Pancreas (tissue), 10 donors: Measurements from ENCODE around the gene PRRC2A. TPM values are rescaled to one million over a fixed set of nuclear protein-coding genes. Genes with fewer than 3 reads are reported as not detected.
A peak's percentile ranks its signal among the peaks of the same experiment; 100 is the strongest.

Experiments used
- ATAC-seq, 4 donors: fragments of 200-7000 bp; cut with Tn5 transposase; one replicate each; pipeline versions ENCODE4 v1.8.0 to v1.9.1; 2020; ENCODE audit warnings: mild to moderate bottlenecking in 4 of 4, moderate library complexity in 4 of 4
- DNase-seq, 6 donors: peaks; one replicate each; pipeline ENCODE4 v3.0.0-alpha.2; 2020
- FAIRE-seq: peaks from 2 replicates; lab custom pipeline; 2012; peaks lifted over from hg19 to GRCh38; lab: Jason Lieb, UNC
- H3K27ac ChIP-seq, 4 donors: fragments of 200-600 bp; sonication (generic); 1 replicate in 3 of 4; 2 replicates in 1 of 4; pipeline versions ENCODE4 v1.5.0 to v1.8.0; 2020
- H3K27me3 ChIP-seq, 4 donors: fragments of 200-600 bp; one replicate each; pipeline ENCODE4 v1.8.0; 2021
- H3K36me3 ChIP-seq, 3 donors: fragments of 200-600 bp; sonication (generic) in 1 of 3; one replicate each; pipeline versions ENCODE4 v1.5.0 to v1.8.0; 2020 to 2021
- H3K4me1 ChIP-seq, 3 donors: fragments of 200-600 bp; one replicate each; pipeline ENCODE4 v1.8.0; 2021
- H3K4me3 ChIP-seq, 4 donors: fragments of 200-600 bp; sonication (generic) in 2 of 4; one replicate each; pipeline versions ENCODE4 v1.5.0 to v1.8.0; 2020 to 2021
- H3K9me3 ChIP-seq, 4 donors: fragments of 200-600 bp; one replicate each; pipeline ENCODE4 v1.8.0; 2021
- WGBS, 2 donors: extraction: QIAGEN DNeasy Blood & Tissue Kit; methylation state at CpG; one replicate each; pipeline ENCODE4 v1.1.7; 2013; 5-methylcytosine and 5-hydroxymethylcytosine counted together
- intact Hi-C, 3 donors: fragments of 100-400 bp; cut with DNase I; formaldehyde crosslinking; loops; one replicate each; pipeline versions ENCODE4 v1.11.1 to v1.14.2; 2022
- polyA plus RNA-seq, 2 donors: library from polyadenylated mRNA; stranded (reverse); fragments of 200-250 nt; gene quantifications; one replicate each; pipeline ENCODE4 v1.2.3, GENCODE V29; 2013
- total RNA-seq, 6 donors: library from RNA; stranded (reverse); fragmentation: NEBNext Ultra II Directional in 4 of 6; extraction: Animal tissue kit (Norgen Biotek cat#: 25700) in 4 of 6; gene quantifications; one replicate each; pipeline versions ENCODE4 v1.2.1 to v1.2.4, GENCODE V29; 2021 to 2023
- TF ChIP-seq, protein P1 (sequence below), 4 donors: fragments of 200-600 bp; sonication (generic) in 3 of 4; IDR thresholded peaks; one replicate each; pipeline versions ENCODE4 v1.5.0 to v1.8.0; 2021; ENCODE audit warnings: antibody characterized with exemption in 4 of 4
- donor health status: healthy with polysubstance abuse.
- donor health status: DM: no; HTN: no; CAD: no; lungs with moderate emphysema.
- donor health status: DM: no; HTN: no; CAD: no.
- donor health status: control.
- donor health status: control.
- donor health status: Bipolar disorder and iron deficiency.
- donor health status: DM: yes; HTN: yes; CAD: no.
- donor health status: DM: no; HTN: no; CAD: no.
- donor health status: DM: no; HTN: no; CAD: no.
- donor health status: DM: yes; HTN: yes; CAD: no.

PRRC2A gene
- total and polyA plus RNA-seq, 8 donors: 45.3 to 144 (median 76.6) TPM

DNA sequence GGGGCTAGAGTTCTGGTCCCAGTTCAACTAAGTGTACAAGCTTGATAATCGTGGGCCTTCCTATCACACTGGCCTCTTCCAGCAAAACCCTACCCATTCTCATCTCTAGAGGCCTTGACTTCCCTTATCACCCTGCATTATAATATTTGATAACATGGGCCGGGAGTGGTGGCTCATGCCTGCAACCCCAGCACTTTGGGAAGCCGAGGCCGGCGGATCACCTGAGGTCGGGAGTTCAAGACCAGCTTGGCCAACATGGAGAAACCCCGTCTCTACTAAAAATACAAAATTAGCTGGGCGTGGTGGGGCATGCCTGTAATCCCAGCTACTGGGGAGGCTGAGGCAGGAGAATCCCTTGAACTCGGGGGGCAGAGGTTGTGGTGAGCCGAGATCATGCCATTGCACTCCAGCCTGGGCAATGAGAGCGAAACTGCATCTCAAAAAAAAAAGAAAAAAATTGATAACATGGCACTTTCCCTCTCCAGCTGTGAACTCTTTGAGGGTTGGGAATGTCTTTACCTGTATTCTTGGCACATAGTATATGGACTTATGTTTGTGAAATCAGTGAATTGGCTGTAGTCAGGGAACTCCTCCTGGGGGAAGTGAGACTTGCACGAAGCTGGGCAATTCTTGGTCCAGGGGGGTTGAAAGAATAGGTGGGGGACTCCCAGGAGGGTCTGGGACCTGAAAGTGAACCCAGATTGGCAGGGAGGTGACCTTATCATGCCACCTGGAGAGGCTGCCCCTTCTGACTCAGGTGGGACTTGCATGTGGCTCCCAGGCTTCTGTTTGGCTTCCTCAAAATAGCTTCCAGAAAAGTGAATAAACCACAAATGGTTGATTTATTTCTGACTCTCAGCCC is 41.0 kb downstream of the PRRC2A start:
- DNase-seq (no peak), ATAC-seq (no peak), FAIRE-seq (no peak)
- Histone ChIP-seq H3K9me3 (no peaks in the 10 kb centered on the region), H3K27me3 (no peaks in the 10 kb centered on the region), H3K4me1 (peaks cover 21 to 30% (median 27%) of the 10 kb centered on the region in 3 donors), H3K4me3 (peak overlapping the region in 1 of 4 donors; percentile 66), H3K36me3 (no peaks in the 10 kb centered on the region), H3K27ac (peak overlapping the region in 2 of 4 donors; percentile 64 to 79)
- WGBS, 2 donors: 65 to 73% methylated on average over 12 of the region's 12 CpGs
- TF ChIP-seq, protein P1, sequence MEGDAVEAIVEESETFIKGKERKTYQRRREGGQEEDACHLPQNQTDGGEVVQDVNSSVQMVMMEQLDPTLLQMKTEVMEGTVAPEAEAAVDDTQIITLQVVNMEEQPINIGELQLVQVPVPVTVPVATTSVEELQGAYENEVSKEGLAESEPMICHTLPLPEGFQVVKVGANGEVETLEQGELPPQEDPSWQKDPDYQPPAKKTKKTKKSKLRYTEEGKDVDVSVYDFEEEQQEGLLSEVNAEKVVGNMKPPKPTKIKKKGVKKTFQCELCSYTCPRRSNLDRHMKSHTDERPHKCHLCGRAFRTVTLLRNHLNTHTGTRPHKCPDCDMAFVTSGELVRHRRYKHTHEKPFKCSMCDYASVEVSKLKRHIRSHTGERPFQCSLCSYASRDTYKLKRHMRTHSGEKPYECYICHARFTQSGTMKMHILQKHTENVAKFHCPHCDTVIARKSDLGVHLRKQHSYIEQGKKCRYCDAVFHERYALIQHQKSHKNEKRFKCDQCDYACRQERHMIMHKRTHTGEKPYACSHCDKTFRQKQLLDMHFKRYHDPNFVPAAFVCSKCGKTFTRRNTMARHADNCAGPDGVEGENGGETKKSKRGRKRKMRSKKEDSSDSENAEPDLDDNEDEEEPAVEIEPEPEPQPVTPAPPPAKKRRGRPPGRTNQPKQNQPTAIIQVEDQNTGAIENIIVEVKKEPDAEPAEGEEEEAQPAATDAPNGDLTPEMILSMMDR (IDR thresholded peaks at IDR 0.05): no peak
- intact Hi-C loops: no loop called here

DNA sequence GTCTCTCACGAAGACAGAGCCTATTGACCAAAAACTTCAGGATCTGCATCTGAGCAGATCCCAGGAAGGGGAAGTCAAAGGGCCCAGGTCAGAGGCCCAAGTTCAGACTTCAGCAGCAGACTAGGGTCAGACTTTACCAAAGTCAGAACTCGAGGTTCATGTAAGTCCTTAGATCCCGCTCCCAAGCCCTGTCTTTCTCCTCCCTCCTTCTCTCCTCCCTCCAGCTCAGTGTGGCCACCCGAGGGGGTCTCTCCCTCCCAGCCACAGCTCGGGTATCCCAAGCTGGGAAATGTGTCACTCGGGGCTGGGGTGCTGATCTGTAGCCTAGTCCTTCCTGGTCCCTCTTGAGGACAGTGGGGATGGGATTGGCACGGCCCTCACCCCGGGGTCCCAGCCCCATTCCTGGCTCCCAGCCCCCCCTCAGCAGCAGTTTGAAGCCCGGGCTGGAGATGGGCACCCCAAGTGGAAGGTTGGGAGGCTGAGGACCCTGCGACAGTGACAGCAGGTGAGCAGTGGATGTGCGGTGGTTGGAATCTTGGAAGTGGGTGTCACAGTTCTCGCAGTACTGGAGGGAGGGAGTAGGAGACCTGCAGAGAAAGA is 41.7 kb downstream of the PRRC2A start:
- no peak for ATAC-seq
- peak in 1 of 6 donors; percentile 22 for DNase-seq
- Histone ChIP-seq H3K27ac (no peak overlapping the region), H3K9me3 (no peaks in the 10 kb centered on the region), H3K4me3 (no peak overlapping the region), H3K27me3 (no peaks in the 10 kb centered on the region), H3K36me3 (peaks cover 0 to 2% (median 0%) of the 10 kb centered on the region in 3 donors), H3K4me1 (peaks cover 27 to 38% (median 28%) of the 10 kb centered on the region in 3 donors)
- intact Hi-C loops: no loop called here
- 82 to 91% methylated on average over 12 of the region's 12 CpGs for WGBS, 2 donors
- FAIRE-seq: no peak
- TF ChIP-seq, protein P1 (IDR thresholded peaks at IDR 0.05): no peak

DNA sequence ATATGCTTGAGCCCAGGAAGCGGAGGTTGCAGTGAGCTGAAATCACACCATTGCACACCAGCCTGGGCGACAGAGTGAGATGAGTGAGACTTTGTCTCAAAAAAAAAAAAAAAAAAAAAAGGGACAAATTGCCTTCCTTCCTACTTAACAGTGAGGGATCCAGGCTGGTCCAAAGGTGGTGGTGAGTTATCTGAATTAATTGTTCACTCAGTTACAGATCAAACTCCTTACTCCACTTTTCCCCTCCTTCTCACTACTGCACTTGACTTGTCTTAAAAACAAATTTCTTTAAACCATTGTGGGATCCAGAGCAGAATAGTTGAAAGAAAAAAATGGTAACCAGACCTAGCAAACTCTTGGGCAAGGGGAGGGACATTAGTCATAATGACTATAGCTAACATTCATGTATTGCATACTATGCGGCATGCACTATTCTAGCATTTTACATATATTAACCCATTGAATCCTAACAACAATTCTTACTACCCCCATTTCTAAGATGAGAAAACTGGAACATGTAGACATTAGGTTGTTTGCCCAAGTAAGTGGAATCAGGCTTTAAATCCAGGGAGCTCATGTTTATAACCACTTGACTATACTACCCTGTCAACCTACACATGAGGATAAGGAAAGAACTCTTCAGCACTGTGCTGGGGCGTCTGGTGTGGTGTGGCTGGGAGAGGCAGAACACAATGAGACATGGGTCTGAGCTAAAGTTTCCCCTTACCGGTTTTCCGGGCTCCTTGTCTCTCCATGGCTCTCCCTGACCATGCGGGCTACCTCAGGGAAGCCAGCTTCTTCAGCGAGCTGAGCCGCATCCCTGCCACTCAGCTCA is 42.8 kb downstream of the PRRC2A start:
- FAIRE-seq: no peak
- no peak for ATAC-seq
- Histone ChIP-seq H3K4me3 (peak overlapping the region in 2 of 4 donors; percentile 66 to 72), H3K27ac (peak overlapping the region in 1 of 4 donors; percentile 90), H3K9me3 (no peaks in the 10 kb centered on the region), H3K36me3 (peaks cover 0 to 13% (median 0%) of the 10 kb centered on the region in 3 donors), H3K27me3 (no peaks in the 10 kb centered on the region), H3K4me1 (peaks cover 21 to 35% (median 31%) of the 10 kb centered on the region in 3 donors)
- TF ChIP-seq, protein P1 (IDR thresholded peaks at IDR 0.05): no peak
- intact Hi-C loops: no loop called here
- WGBS, 2 donors: 58 to 61% methylated on average over 9 of the region's 9 CpGs
- no peak for DNase-seq

DNA sequence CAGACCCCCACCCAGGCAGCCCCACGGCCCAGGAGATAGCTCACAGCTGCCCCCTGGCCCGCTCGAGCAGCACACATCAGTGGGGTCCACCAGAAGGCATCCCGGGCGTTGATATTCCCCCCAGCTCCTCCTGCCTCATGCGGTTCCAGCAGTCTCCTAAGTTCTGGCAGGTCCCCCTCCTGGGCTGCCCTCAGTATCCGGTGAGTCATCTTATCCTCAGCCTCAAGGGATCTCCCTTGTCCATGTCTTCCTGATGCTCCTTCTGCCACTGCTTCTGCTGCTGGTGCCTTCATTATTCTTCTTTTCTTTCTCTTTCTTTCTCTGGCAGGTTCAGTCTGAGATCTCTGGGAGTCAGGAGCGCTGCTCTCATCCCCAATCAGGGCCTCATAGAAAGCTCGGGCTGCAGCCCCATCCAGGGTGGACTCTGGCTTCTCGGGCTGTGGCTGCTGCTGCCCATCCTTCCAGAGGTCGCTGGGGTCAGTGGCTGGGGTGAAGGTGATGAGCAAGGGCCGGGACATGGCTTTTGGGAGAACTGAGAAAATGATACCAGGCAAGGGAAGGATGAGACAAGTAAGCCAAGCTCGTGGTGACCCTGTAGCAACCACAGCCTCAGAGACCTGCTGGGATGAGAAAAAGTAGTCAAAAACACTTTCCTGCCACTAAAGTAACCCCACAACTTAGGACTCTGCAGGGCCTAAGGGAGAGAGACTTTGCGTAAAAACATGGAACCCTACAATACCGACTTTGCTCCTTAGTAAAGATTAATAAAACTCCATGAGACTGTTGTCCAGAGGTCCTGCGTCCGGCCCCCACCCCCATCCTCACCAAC is 43.7 kb downstream of the PRRC2A start:
- H3K27ac ChIP-seq: peak overlapping the region; percentile 71 to 90 (median 78)
- H3K4me1 ChIP-seq: peaks cover 13 to 27% (median 25%) of the 10 kb centered on the region in 3 donors
- peaks cover 0 to 21% (median 6%) of the 10 kb centered on the region in 3 donors for H3K36me3 ChIP-seq
- peak overlapping the region; percentile 66 to 80 (median 74) for H3K4me3 ChIP-seq
- 18% methylated on average over 17 of the region's 17 CpGs for WGBS, 2 donors
- FAIRE-seq (no peak), ATAC-seq (no peak), DNase-seq (peak in 1 of 6 donors; percentile 33)
- no peaks in the 10 kb centered on the region for H3K9me3 ChIP-seq
- intact Hi-C loops: no loop called here
- TF ChIP-seq, protein P1 (IDR thresholded peaks at IDR 0.05): no peak
- H3K27me3 ChIP-seq: no peaks in the 10 kb centered on the region
